ENCODE results near the gene MXRA7.

The MXRA7 gene

DNA sequence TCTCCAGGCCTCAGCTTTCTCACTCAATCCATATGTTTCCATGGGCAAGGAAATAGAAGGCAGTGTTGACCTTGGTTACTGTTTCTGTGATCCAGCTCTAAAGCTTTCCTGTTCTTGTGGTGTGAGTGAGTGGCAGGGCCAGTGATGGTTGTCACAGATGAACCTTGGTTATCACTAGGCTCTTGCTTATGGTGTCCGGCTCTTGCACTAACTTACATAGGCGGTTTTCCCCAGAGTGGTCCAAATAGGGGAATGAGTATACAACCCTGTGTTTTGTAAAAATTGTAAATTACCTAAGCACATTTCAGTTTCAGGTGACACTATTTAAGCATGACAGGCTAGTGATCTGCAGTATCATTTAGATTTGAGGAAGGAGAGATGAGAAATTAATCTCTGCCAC is 34.0 kb upstream of the MXRA7 start:
- TF ChIP-seq, protein P1, sequence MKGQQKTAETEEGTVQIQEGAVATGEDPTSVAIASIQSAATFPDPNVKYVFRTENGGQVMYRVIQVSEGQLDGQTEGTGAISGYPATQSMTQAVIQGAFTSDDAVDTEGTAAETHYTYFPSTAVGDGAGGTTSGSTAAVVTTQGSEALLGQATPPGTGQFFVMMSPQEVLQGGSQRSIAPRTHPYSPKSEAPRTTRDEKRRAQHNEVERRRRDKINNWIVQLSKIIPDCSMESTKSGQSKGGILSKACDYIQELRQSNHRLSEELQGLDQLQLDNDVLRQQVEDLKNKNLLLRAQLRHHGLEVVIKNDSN (IDR thresholded peaks at IDR 0.05) = no peak
- no peak for TF ChIP-seq TAF1 (IDR thresholded peaks at IDR 0.05; ENCODE audit: low read depth)
- TF ChIP-seq TEAD4 (IDR thresholded peaks at IDR 0.05) = no peak
- TF ChIP-seq ZBTB7A (IDR thresholded peaks at IDR 0.05; ENCODE audit: low read depth) = no peak
- no peak for TF ChIP-seq RAD21 (IDR thresholded peaks at IDR 0.05; ENCODE audit: low read depth)

DNA sequence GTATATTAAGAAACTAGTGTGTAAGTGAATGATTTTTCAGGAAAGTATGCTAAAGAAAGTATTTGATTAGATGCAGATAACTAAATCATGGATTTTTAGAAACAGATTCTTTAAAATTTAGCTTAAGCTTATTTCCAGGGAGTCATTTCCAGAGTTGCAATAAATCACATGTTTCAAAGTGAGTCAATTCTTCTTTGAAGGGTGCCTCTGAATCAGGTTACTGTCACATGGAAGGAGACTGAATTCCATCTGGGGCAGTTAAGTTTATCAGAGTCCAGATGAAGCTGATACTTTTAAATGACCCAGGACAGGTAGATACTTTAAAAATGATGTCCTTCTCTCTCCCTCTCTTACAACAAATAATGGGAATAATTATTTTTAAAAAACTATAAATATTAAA is 32.2 kb upstream of the MXRA7 start:
- TF ChIP-seq TAF1 (IDR thresholded peaks at IDR 0.05; ENCODE audit: low read depth) = no peak
- TF ChIP-seq ZBTB7A (IDR thresholded peaks at IDR 0.05; ENCODE audit: low read depth) = no peak

DNA sequence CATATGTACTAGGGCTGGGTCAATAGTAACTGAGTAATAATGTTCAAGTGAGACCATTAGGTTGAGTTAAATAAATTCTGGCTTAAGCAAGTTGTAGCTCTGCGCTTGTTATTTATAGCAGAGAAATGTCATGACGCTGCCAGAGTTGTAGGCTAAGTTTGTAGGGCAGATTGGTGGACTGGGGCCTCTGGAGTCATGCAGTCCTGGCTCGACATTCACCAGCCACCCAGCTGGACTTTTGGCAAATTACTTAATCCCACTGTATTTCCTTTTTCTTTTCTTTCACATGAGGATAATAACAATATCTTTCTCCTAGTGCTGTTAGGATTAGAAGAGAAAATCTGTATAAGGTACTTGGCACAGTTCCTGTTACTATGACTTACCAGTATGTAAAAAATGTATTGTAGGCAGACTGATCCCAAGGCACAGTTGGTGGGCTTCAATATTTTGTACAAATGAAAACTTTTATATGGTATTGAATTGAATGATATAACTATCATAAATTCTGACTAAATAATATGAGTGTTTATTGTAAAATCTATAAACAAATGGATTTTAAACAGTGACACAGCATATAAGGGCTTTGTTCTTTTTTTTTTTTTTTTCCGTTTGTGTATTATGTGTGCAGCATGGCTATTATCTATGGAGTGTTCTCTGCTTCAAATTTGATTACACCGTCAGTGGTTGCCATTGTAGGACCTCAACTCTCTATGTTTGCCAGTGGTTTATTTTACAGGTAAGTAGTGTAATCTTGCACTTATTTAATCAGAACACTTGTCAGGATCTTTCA is 29.8 kb upstream of the MXRA7 start:
- no peak for TF ChIP-seq ZBTB7A (IDR thresholded peaks at IDR 0.05; ENCODE audit: low read depth)
- TF ChIP-seq, protein P1 (IDR thresholded peaks at IDR 0.05) = no peak
- TF ChIP-seq CREB1 (IDR thresholded peaks at IDR 0.05; ENCODE audit: low read depth) = no peak

DNA sequence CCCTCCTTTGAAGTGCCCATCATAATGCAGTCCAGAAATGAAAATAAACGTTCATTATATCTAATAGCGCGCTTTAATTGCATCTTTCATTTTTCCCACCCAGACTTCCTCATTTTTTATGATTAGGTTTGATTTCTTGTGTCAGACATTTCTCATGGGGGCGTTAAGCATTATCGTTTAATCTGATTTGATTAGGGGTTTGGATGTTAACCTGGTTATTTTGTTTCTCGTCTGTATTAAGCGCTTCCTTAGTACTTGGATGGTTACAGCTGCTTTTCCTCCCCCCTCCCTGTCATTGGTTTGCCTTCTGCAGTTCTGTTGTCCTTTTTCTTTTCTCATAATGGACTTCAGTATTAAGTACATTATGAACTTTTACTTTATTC is 27.7 kb upstream of the MXRA7 start:
- TF ChIP-seq CEBPB (IDR thresholded peaks at IDR 0.05) (no peak), EGR1 (IDR thresholded peaks at IDR 0.05) (no peak), TEAD4 (IDR thresholded peaks at IDR 0.05) (no peak), FOXM1 (IDR thresholded peaks at IDR 0.05; ENCODE audit: borderline replicate concordance, low read depth) (no peak), TCF12 (IDR thresholded peaks at IDR 0.05; ENCODE audit: low read depth) (no peak), YY1 (IDR thresholded peaks at IDR 0.05; ENCODE audit: low read depth) (no peak)
- TF ChIP-seq, protein P2, sequence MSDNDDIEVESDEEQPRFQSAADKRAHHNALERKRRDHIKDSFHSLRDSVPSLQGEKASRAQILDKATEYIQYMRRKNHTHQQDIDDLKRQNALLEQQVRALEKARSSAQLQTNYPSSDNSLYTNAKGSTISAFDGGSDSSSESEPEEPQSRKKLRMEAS (IDR thresholded peaks at IDR 0.05) = no peak

DNA sequence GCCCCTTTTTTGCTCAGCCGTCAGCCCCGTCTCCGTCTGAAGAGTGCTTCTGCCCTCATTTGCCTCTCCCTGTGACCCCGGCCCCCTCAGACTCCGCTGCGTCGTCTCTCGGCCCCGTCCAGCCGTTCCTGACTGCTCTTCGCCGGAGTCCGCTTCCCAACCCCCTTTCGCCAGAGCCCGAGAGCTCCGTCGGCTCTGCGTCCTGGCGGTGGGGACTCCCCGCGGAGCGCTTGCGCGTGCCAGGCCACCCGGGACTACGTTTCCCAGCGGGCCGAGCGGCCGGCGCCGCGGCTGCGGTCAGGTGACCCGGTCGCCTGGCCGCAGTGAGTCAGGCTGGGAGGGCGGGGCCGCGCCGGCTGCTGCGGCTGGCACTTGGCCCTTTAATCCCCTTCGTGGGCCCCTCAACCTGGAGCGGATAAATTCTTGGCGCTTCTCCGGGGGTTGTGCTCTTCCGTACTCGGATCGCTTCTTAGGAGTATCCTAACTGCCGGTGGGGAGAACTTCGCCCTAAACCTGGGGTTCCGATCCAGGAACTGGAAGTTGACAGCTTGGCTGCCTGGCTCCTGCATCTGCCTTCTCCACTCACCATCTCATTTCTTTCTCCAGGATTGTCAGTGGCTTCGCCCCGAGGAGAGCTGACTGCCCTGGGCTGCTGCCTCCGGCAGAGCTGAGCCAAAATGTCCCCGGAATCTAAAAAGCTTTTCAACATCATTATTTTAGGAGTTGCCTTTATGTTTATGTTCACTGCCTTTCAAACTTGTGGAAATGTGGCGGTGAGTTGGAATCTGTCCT is 27.1 kb upstream of the MXRA7 start, which contains the start of gene MFSD11:
TSS of gene MFSD11 (plus strand) at position 444 of the 792 bp plus-strand sequence. CDS start at position 678, 234 bp downstream.
- TF ChIP-seq CEBPB (IDR thresholded peaks at IDR 0.05) (no peak), TEAD4 (IDR thresholded peaks at IDR 0.05) (no peak), RAD21 (IDR thresholded peaks at IDR 0.05; ENCODE audit: low read depth) (no peak; the same call in 1 of the 2 replicates), ZBTB7A (IDR thresholded peaks at IDR 0.05; ENCODE audit: low read depth) (no peak), TAF1 (IDR thresholded peaks at IDR 0.05; ENCODE audit: low read depth) (no peak; the same call in 1 of the 2 replicates), FOXM1 (IDR thresholded peaks at IDR 0.05; ENCODE audit: borderline replicate concordance, low read depth) (peak; percentile 37), EP300 (IDR thresholded peaks at IDR 0.05; ENCODE audit: borderline replicate concordance) (no peak), YY1 (IDR thresholded peaks at IDR 0.05; ENCODE audit: low read depth) (no peak), EGR1 (IDR thresholded peaks at IDR 0.05) (no peak), NFIC (IDR thresholded peaks at IDR 0.05) (peak; percentile 51; the same call in 1 of the 2 replicates), TCF12 (IDR thresholded peaks at IDR 0.05; ENCODE audit: low read depth) (peak; percentile 65; the same call in 1 of the 2 replicates), CREB1 (IDR thresholded peaks at IDR 0.05; ENCODE audit: low read depth) (no peak; the same call in 1 of the 2 replicates)
- TF ChIP-seq, protein P2 (IDR thresholded peaks at IDR 0.05) = peak; percentile 80
- TF ChIP-seq, protein P1 (IDR thresholded peaks at IDR 0.05) = peak; percentile 97
- TF ChIP-seq, protein P3, sequence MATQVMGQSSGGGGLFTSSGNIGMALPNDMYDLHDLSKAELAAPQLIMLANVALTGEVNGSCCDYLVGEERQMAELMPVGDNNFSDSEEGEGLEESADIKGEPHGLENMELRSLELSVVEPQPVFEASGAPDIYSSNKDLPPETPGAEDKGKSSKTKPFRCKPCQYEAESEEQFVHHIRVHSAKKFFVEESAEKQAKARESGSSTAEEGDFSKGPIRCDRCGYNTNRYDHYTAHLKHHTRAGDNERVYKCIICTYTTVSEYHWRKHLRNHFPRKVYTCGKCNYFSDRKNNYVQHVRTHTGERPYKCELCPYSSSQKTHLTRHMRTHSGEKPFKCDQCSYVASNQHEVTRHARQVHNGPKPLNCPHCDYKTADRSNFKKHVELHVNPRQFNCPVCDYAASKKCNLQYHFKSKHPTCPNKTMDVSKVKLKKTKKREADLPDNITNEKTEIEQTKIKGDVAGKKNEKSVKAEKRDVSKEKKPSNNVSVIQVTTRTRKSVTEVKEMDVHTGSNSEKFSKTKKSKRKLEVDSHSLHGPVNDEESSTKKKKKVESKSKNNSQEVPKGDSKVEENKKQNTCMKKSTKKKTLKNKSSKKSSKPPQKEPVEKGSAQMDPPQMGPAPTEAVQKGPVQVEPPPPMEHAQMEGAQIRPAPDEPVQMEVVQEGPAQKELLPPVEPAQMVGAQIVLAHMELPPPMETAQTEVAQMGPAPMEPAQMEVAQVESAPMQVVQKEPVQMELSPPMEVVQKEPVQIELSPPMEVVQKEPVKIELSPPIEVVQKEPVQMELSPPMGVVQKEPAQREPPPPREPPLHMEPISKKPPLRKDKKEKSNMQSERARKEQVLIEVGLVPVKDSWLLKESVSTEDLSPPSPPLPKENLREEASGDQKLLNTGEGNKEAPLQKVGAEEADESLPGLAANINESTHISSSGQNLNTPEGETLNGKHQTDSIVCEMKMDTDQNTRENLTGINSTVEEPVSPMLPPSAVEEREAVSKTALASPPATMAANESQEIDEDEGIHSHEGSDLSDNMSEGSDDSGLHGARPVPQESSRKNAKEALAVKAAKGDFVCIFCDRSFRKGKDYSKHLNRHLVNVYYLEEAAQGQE (IDR thresholded peaks at IDR 0.05; ENCODE audit: low read depth) = no peak

DNA sequence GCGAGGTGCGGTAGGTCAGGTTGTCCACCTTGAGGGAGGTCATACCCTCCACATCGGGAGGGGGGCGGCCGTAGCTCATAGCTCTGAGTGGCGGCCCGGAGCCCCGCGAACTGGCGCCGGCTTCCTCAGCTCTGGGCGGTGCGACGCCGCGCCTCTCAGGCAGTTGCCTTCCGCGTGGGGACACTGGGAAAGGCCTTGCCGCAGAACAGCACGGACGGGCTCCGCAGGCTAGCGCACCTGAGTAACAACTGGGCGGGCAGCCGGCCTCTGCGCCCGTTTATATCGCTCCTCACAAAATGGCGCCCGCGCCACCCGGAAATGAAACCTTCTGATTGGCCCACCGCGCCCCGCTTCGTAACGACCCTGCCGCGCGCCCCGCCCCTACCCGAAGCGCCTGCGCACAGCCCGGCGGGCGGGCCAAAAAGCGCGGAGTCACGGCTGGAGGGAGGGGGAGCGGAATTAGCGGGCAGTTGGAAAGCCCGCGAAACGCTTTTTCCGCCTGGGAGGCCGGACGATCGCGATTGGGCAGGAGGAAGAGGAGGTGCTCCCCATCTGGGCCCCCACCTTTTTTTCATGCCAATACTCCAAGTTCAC is 26.4 kb upstream of the MXRA7 start, which contains the start of gene SRSF2:
TSS of gene SRSF2 (minus strand) at position 250 of the 594 bp plus-strand sequence. CDS start at position 79, 171 bp downstream.
- TF ChIP-seq NFIC (IDR thresholded peaks at IDR 0.05) = no peak
- peak; percentile 51; the same call in 1 of the 2 replicates for TF ChIP-seq CREB1 (IDR thresholded peaks at IDR 0.05; ENCODE audit: low read depth)
- TF ChIP-seq ZBTB7A (IDR thresholded peaks at IDR 0.05; ENCODE audit: low read depth) = no peak
- TF ChIP-seq TEAD4 (IDR thresholded peaks at IDR 0.05) = peak; percentile 66; the same call in 1 of the 2 replicates
- TF ChIP-seq CEBPB (IDR thresholded peaks at IDR 0.05) = peak; percentile 54; the same call in 1 of the 2 replicates
- TF ChIP-seq RAD21 (IDR thresholded peaks at IDR 0.05; ENCODE audit: low read depth) = no peak
- TF ChIP-seq EGR1 (IDR thresholded peaks at IDR 0.05) = peak; percentile 32; the same call in 1 of the 2 replicates
- TF ChIP-seq TAF1 (IDR thresholded peaks at IDR 0.05; ENCODE audit: low read depth) = peak; percentile 97
- TF ChIP-seq, protein P3 (IDR thresholded peaks at IDR 0.05; ENCODE audit: low read depth) = no peak
- no peak; the same call in 1 of the 2 replicates for TF ChIP-seq EP300 (IDR thresholded peaks at IDR 0.05; ENCODE audit: borderline replicate concordance)
- TF ChIP-seq TCF12 (IDR thresholded peaks at IDR 0.05; ENCODE audit: low read depth) = no peak; the same call in 1 of the 2 replicates
- no peak; the same call in 1 of the 2 replicates for TF ChIP-seq FOXM1 (IDR thresholded peaks at IDR 0.05; ENCODE audit: borderline replicate concordance, low read depth)
- TF ChIP-seq, protein P2 (IDR thresholded peaks at IDR 0.05) = peak; percentile 79
- TF ChIP-seq YY1 (IDR thresholded peaks at IDR 0.05; ENCODE audit: low read depth) = peak; percentile 95
- TF ChIP-seq, protein P1 (IDR thresholded peaks at IDR 0.05) = peak; percentile 3; the same call in 1 of the 2 replicates

All from Ishikawa (cell line).